ENCODE data around the gene ZFP36L1.
A peak's percentile ranks its signal among the peaks of the same experiment; 100 is the strongest.

The ZFP36L1 gene

DNA sequence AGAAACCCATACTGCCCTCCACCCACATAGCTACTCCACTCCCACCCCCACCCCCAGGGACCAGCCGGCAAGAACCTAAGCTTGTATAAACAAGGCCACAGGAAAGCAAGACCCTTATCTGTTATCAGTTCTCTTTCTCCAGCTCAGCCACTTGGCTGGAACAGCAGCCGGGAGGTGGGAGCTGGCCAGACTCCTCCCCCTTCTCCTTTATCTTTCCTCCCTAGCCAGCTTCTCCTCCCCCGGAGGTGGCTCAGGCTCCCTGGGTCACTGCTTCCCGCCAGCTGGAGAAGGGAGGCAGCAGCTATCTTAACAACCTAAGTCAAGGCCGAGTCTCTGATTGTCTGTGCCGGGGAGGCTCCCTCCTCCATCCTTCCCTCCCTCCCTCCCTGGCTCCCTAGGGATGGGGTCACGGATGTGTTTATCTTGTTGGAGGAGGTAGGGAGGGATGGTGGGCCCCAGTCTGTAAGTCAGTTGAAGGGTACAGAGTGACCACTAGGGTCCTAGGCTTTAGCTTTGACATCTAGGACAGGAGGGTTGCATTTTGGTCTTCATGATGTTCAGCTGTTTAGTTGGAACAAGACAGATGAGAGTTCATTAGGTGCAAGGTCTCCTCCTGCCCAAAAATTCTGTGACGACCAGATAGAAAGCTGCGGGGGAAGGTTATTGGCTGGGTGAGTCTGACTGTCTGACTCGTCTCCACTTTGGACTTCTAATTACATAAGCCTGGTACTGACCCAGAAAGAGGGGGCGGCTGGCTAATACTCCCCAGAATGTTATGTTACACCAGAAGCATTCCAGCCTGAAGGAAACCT lies 29.7 kb downstream of the ZFP36L1 start:
- no peak for DNase-seq (ENCODE audit: low read depth)

DNA sequence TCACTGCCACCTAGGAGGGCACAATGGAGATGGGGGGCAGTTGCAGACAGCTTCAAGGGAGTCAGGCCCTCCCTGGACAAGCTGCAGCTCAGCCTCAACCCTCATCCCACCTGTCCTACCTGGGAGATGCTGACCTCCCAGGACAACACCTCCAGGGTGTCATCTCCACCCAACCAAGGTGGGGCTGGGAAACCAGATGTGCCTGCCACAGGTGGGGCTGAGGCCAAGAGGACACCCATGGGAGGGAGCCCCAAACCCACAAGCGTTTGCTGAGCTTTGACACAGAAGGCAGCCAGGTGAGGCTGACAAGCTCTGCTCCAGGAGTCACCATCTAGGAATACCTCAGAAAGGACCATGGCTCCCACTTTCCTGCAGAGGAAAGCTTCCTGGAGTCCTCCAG lies 31.5 kb downstream of the ZFP36L1 start:
- no peak for DNase-seq (ENCODE audit: low read depth)

DNA sequence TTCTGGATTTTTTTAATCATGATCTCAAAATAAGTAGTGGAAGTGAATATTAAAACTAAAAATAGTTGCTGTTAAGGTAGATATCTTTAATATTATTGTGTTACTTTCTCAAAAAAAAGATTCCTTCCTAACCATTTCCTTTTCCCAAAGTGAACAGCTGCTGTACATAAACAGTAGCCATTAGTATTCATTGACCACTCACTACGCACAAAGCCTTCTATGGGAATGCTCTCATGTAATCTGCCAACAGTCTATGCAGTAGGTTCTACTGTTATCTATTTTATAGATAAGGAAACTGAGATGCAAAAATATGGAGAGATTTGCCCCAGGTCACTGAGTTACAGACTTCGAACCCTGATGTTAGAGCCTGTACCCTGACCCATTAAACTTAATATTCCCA lies 32.1 kb downstream of the ZFP36L1 start:
- no peak for DNase-seq (ENCODE audit: low read depth)

DNA sequence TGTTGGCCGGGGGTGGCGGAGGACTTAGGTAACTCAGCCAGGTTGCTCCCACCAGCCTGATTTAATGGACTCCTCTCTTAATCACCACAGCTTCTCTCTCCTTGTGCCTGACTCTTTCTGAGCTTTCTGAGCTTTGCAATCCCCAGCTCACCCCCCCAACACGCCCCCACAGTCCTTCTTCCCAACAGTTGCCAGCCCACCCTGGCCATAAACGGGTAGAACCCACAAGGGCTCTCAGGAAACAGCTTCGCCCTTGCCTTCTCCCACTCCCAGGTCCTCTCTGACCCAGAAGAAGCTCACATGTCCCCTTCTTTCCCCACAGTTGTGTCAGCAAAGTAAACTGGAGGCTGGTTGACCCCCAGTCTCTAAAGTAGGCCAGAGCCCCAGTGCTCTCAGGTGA lies 32.9 kb downstream of the ZFP36L1 start:
- DNase-seq (ENCODE audit: low read depth), result no peak

DNA sequence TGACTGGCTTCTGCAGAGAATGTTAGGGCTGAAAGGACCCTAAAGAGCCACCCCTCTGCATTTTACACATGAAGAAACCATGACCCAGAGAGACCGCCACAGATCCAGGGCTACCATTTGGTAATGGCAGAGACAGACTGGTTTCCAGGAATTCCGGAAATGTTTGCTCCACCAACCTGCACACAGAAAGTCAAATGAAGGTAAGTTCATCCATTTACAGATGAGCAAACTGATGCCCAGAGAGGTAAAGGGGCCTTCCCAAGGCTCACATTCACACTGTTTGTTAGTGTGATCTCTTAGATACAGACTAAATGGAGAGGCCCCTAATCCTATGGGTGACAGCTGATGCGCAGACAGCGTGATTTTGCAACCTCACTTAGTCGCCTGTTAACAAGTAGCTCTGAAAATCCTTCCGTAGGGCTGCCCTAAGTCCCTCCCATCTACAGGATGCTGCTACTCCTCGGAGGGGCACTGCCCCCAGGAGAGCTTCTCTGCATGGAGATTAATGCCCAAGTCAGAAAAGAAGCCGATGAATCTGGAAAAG lies 33.8 kb downstream of the ZFP36L1 start:
- no peak for DNase-seq (ENCODE audit: low read depth)

DNA sequence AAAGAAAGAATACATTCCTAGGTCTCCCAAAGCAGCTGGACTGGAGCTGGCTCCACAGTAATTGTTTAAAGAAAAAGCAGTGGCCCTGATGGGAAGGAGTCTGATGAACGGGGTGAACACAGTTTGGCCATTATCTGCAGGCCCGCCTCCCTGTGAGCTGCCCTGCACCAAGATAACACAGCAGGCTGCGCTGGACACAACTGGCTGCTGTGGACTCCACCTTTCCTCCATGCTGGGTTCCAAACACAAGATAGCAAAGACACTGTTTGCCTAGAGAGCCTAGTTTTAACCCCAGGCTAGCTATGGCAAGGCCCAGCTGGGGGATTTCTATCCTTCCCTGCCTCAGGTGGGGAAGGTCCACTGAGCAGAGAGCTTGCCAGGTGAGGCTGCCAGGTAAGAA lies 34.6 kb downstream of the ZFP36L1 start:
- DNase-seq (ENCODE audit: low read depth), result no peak

DNA sequence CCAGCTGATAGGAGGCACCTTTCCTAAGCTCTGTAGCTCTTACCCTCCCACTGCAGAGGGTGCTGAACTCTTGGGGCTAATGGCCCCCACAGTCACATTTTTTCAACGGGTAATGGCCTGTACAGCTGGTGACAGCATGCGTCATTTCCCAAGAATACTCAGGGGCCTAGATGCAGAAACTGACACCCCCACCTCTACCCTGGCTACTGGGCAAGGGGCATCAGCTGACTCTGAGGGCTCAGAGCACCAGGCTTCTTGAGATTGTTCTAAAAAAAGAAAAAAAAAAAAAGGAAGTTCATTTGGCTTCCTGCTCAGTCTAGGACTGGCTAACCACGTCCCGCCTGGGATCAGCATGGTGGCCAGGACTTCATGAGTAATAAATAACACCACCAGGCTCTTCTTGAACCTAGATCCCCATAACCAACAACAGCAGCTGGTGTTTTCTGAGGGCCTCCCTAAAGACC lies 35.2 kb downstream of the ZFP36L1 start:
- no peak for DNase-seq (ENCODE audit: low read depth)

DNA sequence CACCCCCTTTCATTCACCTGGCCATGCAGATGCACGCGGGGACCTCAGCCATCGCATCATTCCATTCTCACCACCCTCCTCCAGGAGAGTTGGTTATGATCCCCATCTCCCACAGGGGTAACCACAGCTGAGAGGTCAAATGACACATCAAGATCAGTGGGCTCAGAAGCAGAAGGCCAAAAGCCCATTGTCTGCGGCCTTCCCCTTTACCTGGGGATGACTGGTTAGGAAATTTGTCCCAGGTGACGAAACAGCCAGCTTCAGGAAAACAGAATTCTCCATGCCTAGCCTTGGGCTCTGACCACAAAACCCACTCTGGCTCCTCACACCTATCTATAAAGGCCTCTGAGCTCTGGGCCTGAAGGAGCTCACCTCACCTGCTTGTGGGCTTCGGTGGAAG lies 36.1 kb downstream of the ZFP36L1 start:
- DNase-seq (ENCODE audit: low read depth), result no peak

DNA sequence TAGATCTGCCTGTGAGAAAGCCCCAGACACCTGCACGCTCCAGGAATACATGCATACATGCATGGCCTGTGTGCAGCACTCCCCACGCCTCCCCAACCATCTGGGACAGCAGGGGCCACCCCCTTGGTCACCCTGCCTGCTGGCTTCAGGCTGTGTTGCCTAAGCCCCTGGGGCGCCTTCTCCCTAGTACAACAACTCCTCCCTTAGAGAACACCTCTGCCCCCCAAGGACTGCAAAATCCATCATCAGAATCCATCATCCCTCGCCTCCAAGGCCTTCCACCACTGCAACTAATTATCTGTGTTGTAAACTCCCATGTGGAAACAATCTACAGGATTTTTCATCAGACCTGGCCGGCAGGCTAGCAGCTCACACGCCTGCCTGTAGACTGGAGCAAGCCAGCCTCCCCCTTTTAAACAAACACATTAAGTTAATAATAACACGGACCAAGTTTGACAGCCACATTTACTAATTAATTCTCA lies 36.8 kb downstream of the ZFP36L1 start:
- no peak for DNase-seq (ENCODE audit: low read depth)

DNA sequence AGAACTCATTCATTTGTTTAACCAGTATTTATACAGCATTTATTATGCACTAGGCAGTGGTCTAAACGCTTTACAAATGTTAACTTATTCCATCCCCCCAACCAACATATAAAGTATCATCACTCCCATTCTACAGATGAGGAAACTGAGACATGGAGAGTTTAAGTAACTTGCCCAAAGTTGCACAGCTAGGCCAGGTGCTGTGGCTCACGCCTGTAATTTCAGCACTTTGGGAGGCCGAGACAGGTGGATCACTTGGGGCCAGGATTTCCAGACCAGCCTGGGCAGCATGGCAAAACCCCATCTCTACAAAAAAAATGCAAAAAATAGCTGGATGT lies 37.9 kb downstream of the ZFP36L1 start:
- no peak for DNase-seq (ENCODE audit: low read depth)

DNA sequence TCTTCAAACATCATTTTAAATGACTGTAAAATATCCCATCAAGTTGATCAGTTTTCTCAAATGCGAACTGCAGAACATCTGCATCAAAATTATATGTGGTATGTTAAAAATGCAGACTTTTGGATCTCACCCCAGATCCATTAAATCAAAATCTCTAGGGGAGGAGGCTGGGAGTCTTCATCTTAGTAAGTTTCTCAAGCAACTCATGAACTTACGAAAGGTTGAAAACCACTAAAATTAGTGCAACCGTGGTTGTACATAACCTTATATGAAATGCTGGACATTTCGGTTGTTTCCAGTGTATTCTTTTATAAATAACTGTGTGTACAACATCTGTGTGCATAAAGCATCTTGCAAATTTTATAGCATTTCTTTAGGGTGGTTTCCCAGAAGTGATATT lies 39.2 kb downstream of the ZFP36L1 start:
- peak; percentile 30 for DNase-seq (ENCODE audit: low read depth)

DNA sequence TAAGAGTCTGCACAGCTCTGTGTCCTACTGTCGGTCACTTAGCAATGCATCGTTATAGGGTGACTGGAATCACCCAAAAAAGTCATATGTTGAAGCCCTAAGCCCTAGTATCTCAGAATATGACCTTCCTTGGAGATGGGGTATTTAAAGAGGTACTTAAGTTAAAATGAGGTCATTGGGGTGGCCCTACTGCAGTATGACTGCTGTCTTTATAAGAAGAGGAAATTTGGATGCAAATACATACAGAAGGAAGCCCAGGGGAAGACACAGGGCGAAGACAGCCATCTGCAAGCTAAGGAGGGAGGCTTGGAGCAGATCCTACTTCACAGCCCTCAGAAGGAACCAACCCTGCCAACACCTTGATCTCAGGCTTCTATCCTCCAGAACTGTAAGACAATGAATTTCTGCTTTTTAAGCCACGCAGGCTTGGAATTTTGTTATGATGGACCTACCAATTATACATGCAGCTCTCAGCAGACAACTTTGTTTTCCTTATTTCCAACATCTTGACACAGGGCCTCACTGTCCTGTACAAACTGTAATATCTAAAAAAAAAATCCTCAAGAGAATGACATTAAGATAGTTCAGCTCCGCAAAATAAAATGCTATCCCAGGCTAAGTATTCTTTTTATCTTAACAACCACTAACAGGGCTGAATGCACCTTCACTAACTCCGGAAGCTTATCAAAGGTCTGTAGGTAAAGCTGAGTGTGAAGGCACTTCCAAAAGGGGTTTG lies 40.4 kb downstream of the ZFP36L1 start:
- no peak for DNase-seq (ENCODE audit: low read depth)

DNA sequence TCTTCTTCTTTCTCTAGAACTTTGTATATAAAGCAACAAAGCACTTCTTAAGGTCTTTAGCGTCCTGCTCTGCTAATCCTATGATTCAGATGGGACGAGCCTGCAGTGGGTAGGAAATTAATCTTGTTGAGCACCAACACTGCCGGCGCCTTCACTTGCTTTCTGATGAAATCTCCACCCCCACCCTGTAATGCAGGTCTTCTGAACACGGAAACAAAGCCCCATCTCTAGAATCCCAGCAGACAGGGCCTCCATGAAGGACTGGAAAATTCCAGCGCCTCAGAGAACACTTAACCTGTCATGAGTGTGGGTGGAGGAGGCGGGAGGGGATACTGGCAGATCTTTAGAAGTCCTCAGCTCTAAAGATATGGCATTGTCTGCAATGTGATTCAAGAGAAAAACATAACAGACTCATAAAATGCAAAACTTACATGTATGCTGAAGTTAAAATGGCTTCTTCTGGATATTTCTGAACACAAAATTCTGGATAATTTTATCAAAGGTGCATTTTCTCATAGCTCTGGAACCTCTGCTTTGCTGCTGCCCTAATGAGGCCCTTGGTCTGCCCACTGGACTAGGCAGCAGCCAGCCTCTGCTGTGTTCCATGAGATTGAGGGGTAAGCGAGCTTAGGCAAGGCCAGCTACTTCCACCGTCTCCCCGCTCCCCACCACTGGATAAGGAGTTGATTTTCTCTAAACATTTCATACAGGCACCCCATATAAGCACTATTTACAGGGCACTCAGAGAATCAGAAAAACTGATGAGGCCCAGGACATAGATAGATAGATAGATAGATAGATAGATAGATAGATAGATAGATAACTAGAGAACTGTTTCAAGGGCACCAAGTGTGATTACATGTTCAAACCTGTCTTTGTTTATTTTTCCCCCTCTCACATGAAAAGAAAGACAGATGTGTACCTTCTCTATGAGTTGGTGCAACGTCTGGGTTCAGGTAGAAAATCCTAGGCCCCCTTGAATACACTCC lies 43.1 kb downstream of the ZFP36L1 start:
- no peak for DNase-seq (ENCODE audit: low read depth)

DNA sequence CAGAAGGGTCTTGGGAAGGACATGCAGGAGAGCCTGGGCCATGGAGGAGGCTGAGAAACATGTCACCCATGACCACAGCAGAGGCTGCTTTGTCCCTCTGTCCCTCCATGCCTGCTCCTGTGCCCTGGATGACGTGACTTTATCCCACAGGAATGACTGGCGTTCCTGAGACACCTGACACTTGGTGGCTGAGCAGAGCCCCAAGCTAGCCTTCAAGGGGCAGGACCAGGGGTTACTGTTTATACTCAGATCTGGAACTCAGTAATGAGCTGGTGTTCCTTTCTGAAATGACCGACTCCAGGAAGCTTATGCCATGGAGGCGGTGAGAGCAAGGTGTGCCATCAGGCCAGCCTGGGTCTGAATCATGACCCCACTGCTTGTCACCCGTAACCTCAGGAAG lies 44.2 kb downstream of the ZFP36L1 start:
- no peak for DNase-seq (ENCODE audit: low read depth)

DNA sequence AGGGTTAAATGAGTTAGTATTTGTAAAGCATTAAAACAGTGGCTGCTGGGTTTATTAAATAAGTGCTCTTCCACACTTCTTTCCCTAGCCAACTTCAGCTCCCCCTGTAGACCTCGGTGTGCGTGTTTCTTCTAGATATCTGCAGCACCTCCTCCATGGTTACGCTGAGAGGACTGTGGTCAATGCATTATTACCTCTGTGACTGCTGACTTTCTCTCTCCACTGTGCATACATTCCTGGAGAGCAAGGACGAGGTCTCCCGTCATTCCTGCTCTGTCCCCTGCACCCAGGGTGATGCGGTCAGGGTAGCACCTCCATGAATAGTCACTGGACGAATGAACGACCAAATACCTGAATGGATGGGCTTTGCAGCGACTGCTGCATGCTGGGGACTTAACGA lies 44.6 kb downstream of the ZFP36L1 start:
- DNase-seq (ENCODE audit: low read depth), result no peak

DNA sequence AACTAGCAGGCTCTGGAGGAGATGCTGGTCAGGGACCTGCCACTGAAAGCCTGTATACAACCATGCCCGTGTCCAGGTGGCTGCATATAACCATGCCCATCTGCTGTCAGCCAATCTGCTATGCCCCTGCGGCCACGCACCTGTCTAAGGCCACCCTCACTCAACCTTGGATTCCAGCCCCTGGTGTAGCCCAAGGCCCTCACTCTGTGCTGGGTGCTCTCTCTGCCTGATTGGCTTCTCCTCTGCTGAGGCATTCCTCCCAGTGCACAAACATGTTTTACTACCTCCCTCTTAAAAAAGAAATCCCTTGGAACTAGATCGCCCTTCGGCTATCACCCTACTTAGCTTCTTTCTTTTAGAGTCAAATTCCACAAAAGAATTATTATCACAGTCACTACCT lies 45.5 kb downstream of the ZFP36L1 start:
- no peak for DNase-seq (ENCODE audit: low read depth)

DNA sequence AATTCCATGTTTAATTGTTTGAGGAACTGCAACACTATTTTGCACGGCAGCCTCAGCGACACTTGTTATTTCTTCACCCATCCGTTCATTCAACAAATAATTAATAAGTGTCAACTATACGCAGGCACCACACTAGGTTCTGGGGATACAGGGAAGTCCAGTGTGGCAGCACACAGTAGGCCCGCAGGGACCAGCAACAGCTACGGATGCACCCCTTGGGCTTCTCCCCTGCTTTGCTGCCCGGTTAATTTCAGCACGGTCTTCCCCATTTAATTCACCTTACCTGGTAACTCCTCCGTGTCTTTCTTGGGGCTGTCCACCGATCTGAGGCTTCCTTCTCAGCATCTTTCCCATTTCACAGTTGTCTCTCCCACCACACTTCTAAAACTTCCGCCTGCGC lies 48.3 kb downstream of the ZFP36L1 start:
- no peak for DNase-seq (ENCODE audit: low read depth)

DNA sequence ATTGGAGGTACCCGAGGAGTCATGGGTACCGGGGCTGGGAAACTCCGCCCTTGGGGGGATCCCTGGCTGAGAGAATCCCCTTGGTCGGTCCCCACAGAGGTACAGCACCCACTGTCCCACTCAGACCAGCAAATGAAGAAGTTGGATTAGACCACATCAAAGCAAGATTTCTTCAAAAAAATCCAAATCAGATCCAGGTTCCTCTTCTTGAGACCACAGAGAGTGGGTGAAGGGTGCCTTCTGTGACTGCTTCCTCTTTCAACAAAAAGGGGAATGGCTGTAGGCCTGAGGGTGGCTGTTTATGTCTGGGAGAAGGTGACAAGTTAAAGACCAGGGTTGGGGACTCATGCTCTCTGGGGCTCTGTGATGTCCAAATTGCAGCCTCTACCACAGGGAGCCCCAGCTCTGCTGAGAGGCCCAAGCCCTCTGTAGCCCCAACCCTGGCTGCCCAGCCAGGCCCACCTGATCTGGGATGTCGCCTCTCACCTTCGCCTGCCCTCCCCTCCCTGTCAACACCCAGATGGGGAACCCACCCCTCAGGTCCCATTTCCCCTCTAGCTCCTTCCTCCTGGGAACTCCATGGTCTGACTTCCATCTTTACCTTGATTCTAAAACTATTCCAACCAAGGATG lies 50.9 kb downstream of the ZFP36L1 start:
- no peak for DNase-seq (ENCODE audit: low read depth)

DNA sequence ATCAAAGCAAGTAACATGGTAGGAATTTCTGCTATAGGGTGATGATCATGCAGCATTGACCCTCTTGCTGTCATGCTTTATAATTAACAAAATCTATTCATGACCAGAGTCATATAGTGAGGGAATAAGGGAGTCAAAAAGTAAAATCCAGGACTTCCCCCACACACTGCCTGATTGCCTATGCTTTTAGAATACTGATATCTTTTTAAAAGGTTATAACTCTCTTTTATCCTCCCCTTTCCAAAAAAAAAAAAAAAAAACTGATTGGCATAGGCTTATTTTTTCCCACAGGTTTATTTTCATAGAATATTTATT lies 51.4 kb downstream of the ZFP36L1 start:
- DNase-seq (ENCODE audit: low read depth), result no peak

DNA sequence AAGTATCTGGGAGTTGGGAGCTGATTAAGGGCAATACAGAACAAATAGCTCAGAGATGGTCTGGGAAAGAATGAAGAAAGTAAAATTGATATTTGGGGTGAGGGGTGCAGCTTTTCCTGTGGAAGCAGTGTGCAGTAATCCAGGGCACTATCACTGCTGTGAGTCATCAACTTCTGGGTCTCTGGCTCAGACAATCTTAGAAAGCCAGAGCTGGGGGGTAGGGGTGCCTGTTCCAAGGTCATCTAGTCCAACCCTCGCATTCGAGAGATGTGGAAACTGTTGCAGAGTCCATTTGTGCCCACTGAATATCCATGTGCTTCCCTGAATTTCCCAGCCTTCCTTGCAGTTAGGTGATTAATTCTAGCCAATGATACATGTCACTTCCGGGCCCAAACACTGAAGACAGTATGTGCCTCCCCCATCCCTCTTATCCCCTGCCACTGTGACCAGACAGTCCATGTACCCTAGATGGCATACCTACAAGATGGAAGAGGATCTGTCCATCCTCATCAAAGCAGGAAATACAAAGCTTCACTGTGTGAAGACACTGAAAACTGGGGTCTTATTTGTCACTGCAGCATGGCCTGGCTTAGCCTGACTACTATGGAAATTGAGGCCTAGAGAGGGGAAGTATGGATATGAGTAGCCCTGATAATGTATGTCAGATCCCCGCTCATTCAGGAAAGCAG lies 51.9 kb downstream of the ZFP36L1 start:
- no peak for DNase-seq (ENCODE audit: low read depth)

DNA sequence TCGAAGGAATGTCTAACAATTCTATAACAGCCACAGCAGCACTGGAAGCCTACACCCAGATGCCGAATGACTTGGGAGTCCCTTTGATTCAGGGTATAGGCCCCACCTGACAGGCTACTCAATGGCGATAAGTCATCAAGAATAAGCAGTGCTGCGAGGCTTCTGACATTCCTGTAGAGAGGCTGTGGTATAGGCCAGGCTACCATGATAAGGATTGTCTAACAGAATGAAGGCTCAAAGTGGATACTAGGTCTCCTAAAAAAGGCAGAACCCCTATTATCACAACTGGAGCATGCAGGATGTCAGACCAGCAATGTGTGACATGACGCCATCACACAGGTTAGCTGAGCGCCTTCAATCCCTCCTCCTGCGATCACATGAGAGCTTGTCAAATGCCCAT lies 53.2 kb downstream of the ZFP36L1 start:
- DNase-seq (ENCODE audit: low read depth), result no peak
